Duodenal mucosa (tissue), 2 donors: ENCODE results near the gene FBXO47.
"Not testable (repeated sequence)": the region's sequence is repeated elsewhere in the genome, so short reads cannot be mapped to it uniquely, and the experiment has no call there.

ENCODE experiments used
- H3K27ac ChIP-seq: one replicate; pipeline ENCODE4 v1.7.0; 2013; ENCODE audit warnings: low read depth, low read length
- H3K27me3 ChIP-seq, 2 donors: one replicate each; pipeline ENCODE4 v1.7.0; 2013; ENCODE audit warnings: low read length in 2 of 2, control low read depth in 1 of 2; ENCODE audit not compliant: insufficient read depth in 2 of 2, control insufficient read depth in 1 of 2
- H3K36me3 ChIP-seq, 2 donors: one replicate each; pipeline ENCODE4 v1.7.0; 2013; ENCODE audit warnings: low read length in 2 of 2, control low read depth in 1 of 2; ENCODE audit not compliant: insufficient read depth in 2 of 2, control insufficient read depth in 1 of 2
- H3K4me1 ChIP-seq, 2 donors: one replicate each; pipeline ENCODE4 v1.7.0; 2013; ENCODE audit warnings: low read length in 2 of 2, control low read depth in 1 of 2; ENCODE audit not compliant: insufficient read depth in 2 of 2, control insufficient read depth in 1 of 2
- H3K4me3 ChIP-seq, 2 donors: one replicate each; pipeline ENCODE4 v1.7.0; 2013; ENCODE audit warnings: low read length in 2 of 2, low read depth in 1 of 2
- H3K9ac ChIP-seq, 2 donors: one replicate each; pipeline ENCODE4 v1.7.0; 2013; ENCODE audit warnings: low read length in 2 of 2, low read depth in 1 of 2
- H3K9me3 ChIP-seq, 2 donors: one replicate each; pipeline ENCODE4 v1.7.0; 2013; ENCODE audit warnings: low read length in 2 of 2, control low read depth in 1 of 2; ENCODE audit not compliant: control insufficient read depth in 1 of 2

Gene FBXO47

GRCh38 chr17:38947189-38947588 is 20.0 kb downstream of the FBXO47 start:
- H3K9me3 ChIP-seq, result no peaks in the 10 kb centered on the region
- no peaks in the 10 kb centered on the region for H3K36me3 ChIP-seq
- H3K9ac ChIP-seq, result no peak overlapping the region
- H3K4me1 ChIP-seq, result no peaks in the 10 kb centered on the region
- no peaks in the 10 kb centered on the region for H3K27me3 ChIP-seq
- H3K27ac ChIP-seq, result no peak overlapping the region
- H3K4me3 ChIP-seq, result no peak overlapping the region

GRCh38 chr17:38943607-38944006 is 23.6 kb downstream of the FBXO47 start:
- Histone ChIP-seq H3K27me3 (no peaks in the 10 kb centered on the region), H3K9me3 (no peaks in the 10 kb centered on the region), H3K9ac (no peak overlapping the region), H3K4me1 (no peaks in the 10 kb centered on the region), H3K27ac (no peak overlapping the region), H3K36me3 (no peaks in the 10 kb centered on the region), H3K4me3 (no peak overlapping the region)

GRCh38 chr17:38942696-38943334 is 24.4 kb downstream of the FBXO47 start:
- no peaks in the 10 kb centered on the region for H3K4me1 ChIP-seq
- H3K27ac ChIP-seq, result no peak overlapping the region
- no peaks in the 10 kb centered on the region for H3K27me3 ChIP-seq
- H3K9me3 ChIP-seq, result no peaks in the 10 kb centered on the region
- H3K9ac ChIP-seq, result no peak overlapping the region
- no peak overlapping the region for H3K4me3 ChIP-seq
- H3K36me3 ChIP-seq, result no peaks in the 10 kb centered on the region

GRCh38 chr17:38940404-38940803 is 26.8 kb downstream of the FBXO47 start:
- Histone ChIP-seq H3K36me3 (no peaks in the 10 kb centered on the region), H3K27ac (no peak overlapping the region), H3K4me1 (no peaks in the 10 kb centered on the region), H3K9me3 (no peaks in the 10 kb centered on the region), H3K9ac (no peak overlapping the region), H3K4me3 (no peak overlapping the region), H3K27me3 (no peaks in the 10 kb centered on the region)

GRCh38 chr17:38939987-38940386 is 27.2 kb downstream of the FBXO47 start:
- Histone ChIP-seq H3K27me3 (no peaks in the 10 kb centered on the region), H3K4me1 (no peaks in the 10 kb centered on the region), H3K36me3 (no peaks in the 10 kb centered on the region), H3K27ac (no peak overlapping the region), H3K9ac (no peak overlapping the region), H3K9me3 (no peaks in the 10 kb centered on the region), H3K4me3 (no peak overlapping the region)

GRCh38 chr17:38933962-38934361 is 33.2 kb downstream of the FBXO47 start:
- H3K36me3 ChIP-seq, H3K4me1 ChIP-seq, H3K9ac ChIP-seq, H3K9me3 ChIP-seq, H3K27ac ChIP-seq, H3K27me3 ChIP-seq, H3K4me3 ChIP-seq: not testable (repeated sequence)

GRCh38 chr17:38930782-38931181 is 36.4 kb downstream of the FBXO47 start:
- not testable (repeated sequence) for H3K27ac ChIP-seq, H3K4me3 ChIP-seq, H3K27me3 ChIP-seq

GRCh38 chr17:38926293-38927070 is 40.7 kb downstream of the FBXO47 start:
- peaks cover 14 to 15% of the 10 kb centered on the region in 2 donors for H3K4me1 ChIP-seq
- H3K9ac ChIP-seq, result no peak overlapping the region
- no peaks in the 10 kb centered on the region for H3K36me3 ChIP-seq
- no peaks in the 10 kb centered on the region for H3K27me3 ChIP-seq
- H3K27ac ChIP-seq, result no peak overlapping the region
- no peaks in the 10 kb centered on the region for H3K9me3 ChIP-seq
- H3K4me3 ChIP-seq, result no peak overlapping the region

More at GRCh38 chr17:38930782-38931181, 36.4 kb downstream of the FBXO47 start:
- not testable (repeated sequence) for H3K9me3 ChIP-seq, H3K4me1 ChIP-seq, H3K36me3 ChIP-seq, H3K9ac ChIP-seq

GRCh38 chr17:38925263-38925995 is 41.8 kb downstream of the FBXO47 start, which contains the start of gene LASP1NB:
Gene LASP1NB, plus strand, starts transcription at chr17:38925614.
- H3K27ac ChIP-seq, result no peak within 1 kb of the TSS
- H3K9me3 ChIP-seq, result no peaks in the 10 kb centered on the region
- H3K27me3 ChIP-seq, result no peaks in the 10 kb centered on the region
- H3K36me3 ChIP-seq, result peaks cover 3 to 4% of the 10 kb centered on the region in 2 donors
- peaks cover 14 to 15% of the 10 kb centered on the region in 2 donors for H3K4me1 ChIP-seq
- H3K9ac ChIP-seq, result no peak within 1 kb of the TSS
- H3K4me3 ChIP-seq, result peak within 1 kb of the TSS in 1 of 2 donors; percentile 27
